MM.1S (cell line): ENCODE results near the gene LRRN4.

Experiments used
- DNase-seq: peaks from one replicate; pipeline ENCODE4 v3.0.0-alpha.2; 2015
- H2AFZ ChIP-seq: fragments of 300-600 bp; sonication (generic); 2 replicates; pipeline ENCODE4 v1.6.0; 2016; ENCODE audit warnings: antibody characterized with exemption, low read length
- H3F3A ChIP-seq: fragments of 300-600 bp; sonication (generic); 2 replicates; pipeline ENCODE4 v1.6.1; 2016; ENCODE audit warnings: mild to moderate bottlenecking, antibody characterized with exemption, low read length, moderate library complexity, mixed read lengths; ENCODE audit not compliant: insufficient read depth
- H3K27ac ChIP-seq: fragments of 300-600 bp; sonication (generic); 2 replicates; pipeline ENCODE4 v1.5.1; 2016; ENCODE audit warnings: mild to moderate bottlenecking, low read length
- H3K27me3 ChIP-seq: fragments of 300-600 bp; sonication (generic); replicated peaks from 2 replicates; pipeline ENCODE4 v1.6.0; 2016; ENCODE audit warnings: low read length; ENCODE audit not compliant: insufficient read depth
- H3K36me3 ChIP-seq: fragments of 300-600 bp; sonication (generic); replicated peaks from 2 replicates; pipeline ENCODE4 v1.6.1; 2016; ENCODE audit warnings: mild to moderate bottlenecking, low read length, mixed read lengths; ENCODE audit not compliant: insufficient read depth
- H3K4me1 ChIP-seq: fragments of 300-600 bp; sonication (generic); 2 replicates; pipeline ENCODE4 v1.6.1; 2016; ENCODE audit warnings: low read length, mixed read lengths
- H3K4me2 ChIP-seq: fragments of 300-600 bp; sonication (generic); 2 replicates; pipeline ENCODE4 v1.6.0; 2016; ENCODE audit warnings: low read depth, low read length
- H3K4me3 ChIP-seq: fragments of 300-600 bp; sonication (generic); 2 replicates; pipeline ENCODE4 v1.5.1; 2016; ENCODE audit warnings: low read length, mixed read lengths
- H3K79me2 ChIP-seq: fragments of 300-600 bp; sonication (generic); 2 replicates; pipeline ENCODE4 v1.6.1; 2016; ENCODE audit warnings: mixed run types, low read length, mixed read lengths
- H3K9ac ChIP-seq: fragments of 300-600 bp; sonication (generic); 2 replicates; pipeline ENCODE4 v1.6.1; 2016; ENCODE audit warnings: low read length, mixed read lengths
- H3K9me2 ChIP-seq: fragments of 300-600 bp; sonication (generic); replicated peaks from 2 replicates; pipeline ENCODE4 v1.6.1; 2016; ENCODE audit warnings: mild to moderate bottlenecking, low read length, mixed read lengths; ENCODE audit not compliant: insufficient read depth
- H3K9me3 ChIP-seq: fragments of 300-600 bp; sonication (generic); replicated peaks from 2 replicates; pipeline ENCODE4 v1.6.1; 2016; ENCODE audit warnings: mild to moderate bottlenecking, low read length, mixed read lengths; ENCODE audit not compliant: insufficient read depth
- H4K20me1 ChIP-seq: fragments of 300-600 bp; sonication (generic); 2 replicates; pipeline ENCODE4 v1.6.1; 2016; ENCODE audit warnings: mild to moderate bottlenecking, low read length, moderate library complexity, mixed read lengths; ENCODE audit not compliant: insufficient read depth
- EZH2 ChIP-seq: fragments of 300-600 bp; sonication (generic); optimal IDR thresholded peaks from 2 replicates; pipeline ENCODE3; 2017; ENCODE audit warnings: low read depth, mild to moderate bottlenecking, antibody characterized with exemption, low read length, mixed read lengths
- EZH2phosphoT487 ChIP-seq: fragments of 300-600 bp; sonication (generic); IDR thresholded peaks from 2 replicates; pipeline ENCODE4 v1.6.1; 2018; ENCODE audit warnings: antibody characterized with exemption, low read length
- TF ChIP-seq, protein P1 (sequence below): fragments of 300-600 bp; sonication (generic); IDR thresholded peaks from 2 replicates; pipeline ENCODE4 v1.5.1; 2016; ENCODE audit warnings: antibody characterized with exemption, low read length, mixed read lengths

Gene LRRN4

DNA sequence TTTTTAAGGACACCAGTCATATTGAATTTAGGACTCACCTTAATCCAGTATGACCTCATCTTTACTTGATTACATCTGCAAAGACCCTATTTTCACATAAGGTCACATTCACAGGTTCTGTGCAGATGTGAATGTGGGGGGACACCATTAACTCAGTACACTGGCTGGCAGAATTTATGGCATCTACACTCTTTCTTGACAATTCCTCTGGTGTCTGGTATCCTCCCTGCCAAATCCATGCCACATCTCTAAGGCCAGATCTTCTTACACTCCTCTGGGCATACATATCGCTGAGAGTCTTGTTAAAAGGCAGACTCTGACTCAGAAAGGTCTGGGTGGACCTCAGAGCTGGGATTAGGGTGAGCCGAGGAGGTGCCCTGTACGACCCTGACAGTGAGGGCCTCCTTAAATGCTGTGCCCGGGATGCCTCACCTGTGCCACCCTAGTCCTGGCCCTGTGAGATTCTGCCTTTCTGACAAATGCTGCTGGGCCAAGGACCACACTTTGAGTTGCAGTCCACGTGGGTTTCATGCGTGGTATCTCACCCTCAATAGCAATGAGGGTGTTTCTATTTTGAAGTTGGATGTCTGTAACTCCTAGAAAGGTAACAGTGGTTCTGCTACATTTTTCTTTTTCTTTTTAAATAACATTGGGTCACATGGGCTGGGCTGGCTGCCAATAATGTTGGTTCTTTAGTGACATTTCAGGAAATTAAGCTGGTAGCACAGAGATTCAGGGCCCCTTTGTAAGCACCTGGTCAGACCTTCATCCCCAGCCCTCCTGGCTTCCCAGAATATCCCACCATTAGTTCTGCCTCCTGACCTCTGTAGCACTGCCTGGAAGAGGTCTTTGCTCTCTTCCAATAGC, 17.2 kb upstream of the LRRN4 start:
- no peak overlapping the region for H3K4me3 ChIP-seq
- TF ChIP-seq EZH2phosphoT487, result no peak
- TF ChIP-seq EZH2, result no peak
- TF ChIP-seq, protein P1, sequence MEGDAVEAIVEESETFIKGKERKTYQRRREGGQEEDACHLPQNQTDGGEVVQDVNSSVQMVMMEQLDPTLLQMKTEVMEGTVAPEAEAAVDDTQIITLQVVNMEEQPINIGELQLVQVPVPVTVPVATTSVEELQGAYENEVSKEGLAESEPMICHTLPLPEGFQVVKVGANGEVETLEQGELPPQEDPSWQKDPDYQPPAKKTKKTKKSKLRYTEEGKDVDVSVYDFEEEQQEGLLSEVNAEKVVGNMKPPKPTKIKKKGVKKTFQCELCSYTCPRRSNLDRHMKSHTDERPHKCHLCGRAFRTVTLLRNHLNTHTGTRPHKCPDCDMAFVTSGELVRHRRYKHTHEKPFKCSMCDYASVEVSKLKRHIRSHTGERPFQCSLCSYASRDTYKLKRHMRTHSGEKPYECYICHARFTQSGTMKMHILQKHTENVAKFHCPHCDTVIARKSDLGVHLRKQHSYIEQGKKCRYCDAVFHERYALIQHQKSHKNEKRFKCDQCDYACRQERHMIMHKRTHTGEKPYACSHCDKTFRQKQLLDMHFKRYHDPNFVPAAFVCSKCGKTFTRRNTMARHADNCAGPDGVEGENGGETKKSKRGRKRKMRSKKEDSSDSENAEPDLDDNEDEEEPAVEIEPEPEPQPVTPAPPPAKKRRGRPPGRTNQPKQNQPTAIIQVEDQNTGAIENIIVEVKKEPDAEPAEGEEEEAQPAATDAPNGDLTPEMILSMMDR, result no peak
- H3K9ac ChIP-seq, result no peak overlapping the region
- no peak overlapping the region for H3K27ac ChIP-seq
- no peaks in the 10 kb centered on the region for H3K9me3 ChIP-seq
- H3K27me3 ChIP-seq, result no peaks in the 10 kb centered on the region
- H3K4me1 ChIP-seq, result no peaks in the 10 kb centered on the region
- DNase-seq, result no peak
- no peaks in the 10 kb centered on the region for H3K36me3 ChIP-seq
- H3K79me2 ChIP-seq, result no peaks in the 10 kb centered on the region
- H4K20me1 ChIP-seq, result no peaks in the 10 kb centered on the region
- H2AFZ ChIP-seq, result no peak overlapping the region
- H3K9me2 ChIP-seq, result no peaks in the 10 kb centered on the region
- H3K4me2 ChIP-seq, result no peak overlapping the region
- H3F3A ChIP-seq, result no peaks in the 10 kb centered on the region

DNA sequence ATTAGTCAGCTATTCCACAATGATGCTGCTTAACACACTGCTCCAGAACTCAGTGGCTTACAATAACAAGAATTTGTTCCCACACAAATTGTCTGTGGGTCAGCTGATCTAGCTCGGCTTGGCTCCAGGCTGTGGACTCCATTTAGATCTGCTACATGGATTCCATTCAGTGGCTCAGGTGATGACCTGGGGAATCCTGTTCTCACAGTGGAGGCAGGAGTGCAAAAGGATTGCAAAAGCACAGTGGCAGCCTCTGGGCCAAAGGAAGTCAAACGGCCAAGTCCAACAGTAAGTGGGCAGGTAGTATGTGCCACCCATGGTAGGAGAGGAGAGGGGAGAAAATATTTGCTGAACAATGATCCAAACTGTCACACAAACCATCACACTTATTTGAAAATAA, 15.8 kb upstream of the LRRN4 start:
- Histone ChIP-seq H3K27ac (no peak overlapping the region), H3K79me2 (no peaks in the 10 kb centered on the region), H2AFZ (no peak overlapping the region), H3K4me1 (no peaks in the 10 kb centered on the region), H3K4me2 (no peak overlapping the region), H3K9me3 (no peaks in the 10 kb centered on the region), H3F3A (no peaks in the 10 kb centered on the region), H3K9ac (no peak overlapping the region), H4K20me1 (no peaks in the 10 kb centered on the region), H3K36me3 (no peaks in the 10 kb centered on the region), H3K27me3 (no peaks in the 10 kb centered on the region), H3K4me3 (no peak overlapping the region), H3K9me2 (no peaks in the 10 kb centered on the region)
- no peak for DNase-seq
- TF ChIP-seq EZH2, result no peak
- TF ChIP-seq, protein P1, result no peak
- no peak for TF ChIP-seq EZH2phosphoT487

DNA sequence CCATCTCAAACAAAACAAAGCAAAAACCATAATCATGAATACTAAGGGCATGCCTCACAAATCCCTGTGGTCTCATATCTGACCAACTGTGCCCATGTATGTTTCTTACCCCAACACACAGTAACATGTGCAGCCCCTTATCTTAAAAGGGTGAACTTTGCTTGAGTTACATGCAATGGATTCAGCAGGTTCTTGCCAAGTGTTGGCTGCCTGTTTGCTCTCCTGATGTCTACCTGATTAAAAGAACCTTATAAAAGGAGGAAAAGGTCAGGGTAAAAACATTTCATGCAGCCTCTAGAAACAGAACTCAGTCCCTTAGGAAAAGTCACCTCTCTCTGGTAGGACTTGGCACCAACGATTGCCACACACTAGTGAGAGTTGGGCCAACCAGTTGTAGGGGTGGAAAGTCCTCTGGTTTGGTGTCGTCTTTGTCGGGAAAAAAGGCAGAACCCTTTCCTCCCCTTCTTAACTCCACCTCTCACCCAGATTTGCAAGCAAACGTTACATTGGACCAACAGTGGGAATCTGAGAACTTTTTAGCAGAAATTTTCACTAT, 14.0 kb upstream of the LRRN4 start:
- no peaks in the 10 kb centered on the region for H3K27me3 ChIP-seq
- no peak overlapping the region for H3K4me2 ChIP-seq
- H3K36me3 ChIP-seq, result no peaks in the 10 kb centered on the region
- TF ChIP-seq EZH2 (no peak), EZH2phosphoT487 (no peak)
- TF ChIP-seq, protein P1, result no peak
- H3K9ac ChIP-seq, result no peak overlapping the region
- no peaks in the 10 kb centered on the region for H3K4me1 ChIP-seq
- no peak overlapping the region for H3K27ac ChIP-seq
- H3K4me3 ChIP-seq, result no peak overlapping the region
- no peaks in the 10 kb centered on the region for H3K79me2 ChIP-seq
- no peaks in the 10 kb centered on the region for H3F3A ChIP-seq
- no peak for DNase-seq
- H3K9me3 ChIP-seq, result no peaks in the 10 kb centered on the region
- H4K20me1 ChIP-seq, result no peaks in the 10 kb centered on the region
- H3K9me2 ChIP-seq, result no peaks in the 10 kb centered on the region
- H2AFZ ChIP-seq, result no peak overlapping the region
